Smooth muscle cell of the coronary artery (primary cell): Measurements from ENCODE around the gene CISD2. TPM values are rescaled to one million over a fixed set of nuclear protein-coding genes. Genes with fewer than 3 reads are reported as not detected.

Experiments
- total RNA-seq: library from RNA; depleted of rRNA; stranded (reverse); fragments of >200 nt; gene quantifications from 2 replicates; pipeline ENCODE4 v1.2.3, GENCODE V29; 2014; ENCODE audit warnings: low replicate concordance

The CISD2 gene
- 40.4 and 46.8 TPM in 2 replicates for total RNA-seq

GRCh38 chr4:102868781-102869568, at the start of gene CISD2:
CISD2 (plus strand) TSS chr4:102868992; CDS start chr4:102869085, 93 bp downstream.

GRCh38 chr4:102826890-102827673, 41.7 kb upstream of the CISD2 start, which contains the start of gene UBE2D3:
UBE2D3 (minus strand) TSS chr4:102827551; CDS start chr4:102826508, 1,043 bp downstream.

Other genes with a start within 250 kb of the CISD2 start
- gene MANBA, start 108.0 kb upstream of the CISD2 start, total RNA-seq: 26.2 and 57.2 TPM in 2 replicates
- gene UBE2D3, start 41.4 kb upstream of the CISD2 start, total RNA-seq: 116 and 221 TPM in 2 replicates
- gene SLC9B1, start 150.7 kb downstream of the CISD2 start, total RNA-seq: 0.38 and 2.2 TPM in 2 replicates
- 11.8 and 16.5 TPM in 2 replicates for gene SLC9B2, start 207.8 kb downstream of the CISD2 start, total RNA-seq
- 40.3 and 50.4 TPM in 2 replicates for gene BDH2, start 230.8 kb downstream of the CISD2 start, total RNA-seq